Gastroesophageal sphincter (tissue), 3 donors: Measurements from ENCODE around the gene GUCA2B.

Experiments used
- CTCF ChIP-seq, 4 experiments: fragments of 200-600 bp in 2 of 4; fragments of 450-650 bp in 2 of 4; sonication (generic) in 1 of 4; IDR thresholded peaks; one replicate each; pipeline ENCODE4 v1.5.1; 2017 to 2019; ENCODE audit warnings: antibody characterized with exemption in 4 of 4, mild to moderate bottlenecking in 2 of 4, moderate library complexity in 2 of 4
- EP300 ChIP-seq: sonication (generic); formaldehyde crosslinking; IDR thresholded peaks from one replicate; pipeline ENCODE4 v1.6.1; 2017; ENCODE audit warnings: antibody characterized with exemption, mild to moderate bottlenecking
- POLR2A ChIP-seq, 2 donors: fragments of 450-650 bp; IDR thresholded peaks; one replicate each; pipeline ENCODE4 v1.6.1; 2017; ENCODE audit warnings: antibody characterized with exemption in 2 of 2, mild to moderate bottlenecking in 2 of 2, moderate library complexity in 1 of 2
- POLR2AphosphoS5 ChIP-seq: sonication (generic); formaldehyde crosslinking; IDR thresholded peaks from one replicate; pipeline ENCODE4 v1.6.1; 2017; ENCODE audit warnings: antibody characterized with exemption

GRCh38 chr1:42184616-42185015, 31.4 kb downstream of the GUCA2B start:
- TF ChIP-seq CTCF (IDR thresholded peaks at IDR 0.05) (no peak), POLR2A (IDR thresholded peaks at IDR 0.05) (no peak), EP300 (no peak), POLR2AphosphoS5 (no peak)
